ENCODE measurements around the gene ITGAE.

ITGAE gene

DNA sequence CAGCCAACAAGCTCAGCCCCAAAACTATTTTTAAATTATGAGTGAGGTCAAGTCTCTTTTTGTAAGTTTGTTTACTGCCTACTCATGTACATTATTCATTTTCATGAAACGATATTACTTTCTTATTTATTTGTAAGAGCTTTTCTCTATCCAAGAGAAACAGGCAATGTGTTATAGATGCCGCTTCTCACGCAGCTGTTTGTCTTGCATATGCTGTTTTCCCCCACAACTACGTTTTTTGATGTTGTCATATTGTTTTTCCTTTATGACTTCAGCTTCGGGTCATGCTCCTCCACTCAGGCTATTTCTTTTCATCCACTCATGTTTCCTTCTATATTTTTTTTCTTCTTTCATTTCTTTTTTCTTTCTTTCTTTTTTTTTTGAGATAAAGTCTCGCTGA is 20.0 kb downstream of the ITGAE start:
- TF ChIP-seq TEAD4 (IDR thresholded peaks at IDR 0.05) = no peak
- TF ChIP-seq RAD21 (IDR thresholded peaks at IDR 0.05; ENCODE audit: low read depth) = no peak
- TF ChIP-seq, protein P1, sequence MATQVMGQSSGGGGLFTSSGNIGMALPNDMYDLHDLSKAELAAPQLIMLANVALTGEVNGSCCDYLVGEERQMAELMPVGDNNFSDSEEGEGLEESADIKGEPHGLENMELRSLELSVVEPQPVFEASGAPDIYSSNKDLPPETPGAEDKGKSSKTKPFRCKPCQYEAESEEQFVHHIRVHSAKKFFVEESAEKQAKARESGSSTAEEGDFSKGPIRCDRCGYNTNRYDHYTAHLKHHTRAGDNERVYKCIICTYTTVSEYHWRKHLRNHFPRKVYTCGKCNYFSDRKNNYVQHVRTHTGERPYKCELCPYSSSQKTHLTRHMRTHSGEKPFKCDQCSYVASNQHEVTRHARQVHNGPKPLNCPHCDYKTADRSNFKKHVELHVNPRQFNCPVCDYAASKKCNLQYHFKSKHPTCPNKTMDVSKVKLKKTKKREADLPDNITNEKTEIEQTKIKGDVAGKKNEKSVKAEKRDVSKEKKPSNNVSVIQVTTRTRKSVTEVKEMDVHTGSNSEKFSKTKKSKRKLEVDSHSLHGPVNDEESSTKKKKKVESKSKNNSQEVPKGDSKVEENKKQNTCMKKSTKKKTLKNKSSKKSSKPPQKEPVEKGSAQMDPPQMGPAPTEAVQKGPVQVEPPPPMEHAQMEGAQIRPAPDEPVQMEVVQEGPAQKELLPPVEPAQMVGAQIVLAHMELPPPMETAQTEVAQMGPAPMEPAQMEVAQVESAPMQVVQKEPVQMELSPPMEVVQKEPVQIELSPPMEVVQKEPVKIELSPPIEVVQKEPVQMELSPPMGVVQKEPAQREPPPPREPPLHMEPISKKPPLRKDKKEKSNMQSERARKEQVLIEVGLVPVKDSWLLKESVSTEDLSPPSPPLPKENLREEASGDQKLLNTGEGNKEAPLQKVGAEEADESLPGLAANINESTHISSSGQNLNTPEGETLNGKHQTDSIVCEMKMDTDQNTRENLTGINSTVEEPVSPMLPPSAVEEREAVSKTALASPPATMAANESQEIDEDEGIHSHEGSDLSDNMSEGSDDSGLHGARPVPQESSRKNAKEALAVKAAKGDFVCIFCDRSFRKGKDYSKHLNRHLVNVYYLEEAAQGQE (IDR thresholded peaks at IDR 0.05; ENCODE audit: low read depth) = no peak
- no peak for TF ChIP-seq EP300 (IDR thresholded peaks at IDR 0.05; ENCODE audit: borderline replicate concordance)
- no peak for TF ChIP-seq FOXM1 (IDR thresholded peaks at IDR 0.05; ENCODE audit: borderline replicate concordance, low read depth)
- TF ChIP-seq CREB1 (IDR thresholded peaks at IDR 0.05; ENCODE audit: low read depth) = no peak
- TF ChIP-seq NFIC (IDR thresholded peaks at IDR 0.05) = no peak
- TF ChIP-seq YY1 (IDR thresholded peaks at IDR 0.05; ENCODE audit: low read depth) = no peak
- TF ChIP-seq TCF12 (IDR thresholded peaks at IDR 0.05; ENCODE audit: low read depth) = no peak
- TF ChIP-seq, protein P2, sequence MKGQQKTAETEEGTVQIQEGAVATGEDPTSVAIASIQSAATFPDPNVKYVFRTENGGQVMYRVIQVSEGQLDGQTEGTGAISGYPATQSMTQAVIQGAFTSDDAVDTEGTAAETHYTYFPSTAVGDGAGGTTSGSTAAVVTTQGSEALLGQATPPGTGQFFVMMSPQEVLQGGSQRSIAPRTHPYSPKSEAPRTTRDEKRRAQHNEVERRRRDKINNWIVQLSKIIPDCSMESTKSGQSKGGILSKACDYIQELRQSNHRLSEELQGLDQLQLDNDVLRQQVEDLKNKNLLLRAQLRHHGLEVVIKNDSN (IDR thresholded peaks at IDR 0.05) = no peak
- TF ChIP-seq EGR1 (IDR thresholded peaks at IDR 0.05) = no peak
- TF ChIP-seq CEBPB (IDR thresholded peaks at IDR 0.05) = no peak
- TF ChIP-seq ZBTB7A (IDR thresholded peaks at IDR 0.05; ENCODE audit: low read depth) = no peak

DNA sequence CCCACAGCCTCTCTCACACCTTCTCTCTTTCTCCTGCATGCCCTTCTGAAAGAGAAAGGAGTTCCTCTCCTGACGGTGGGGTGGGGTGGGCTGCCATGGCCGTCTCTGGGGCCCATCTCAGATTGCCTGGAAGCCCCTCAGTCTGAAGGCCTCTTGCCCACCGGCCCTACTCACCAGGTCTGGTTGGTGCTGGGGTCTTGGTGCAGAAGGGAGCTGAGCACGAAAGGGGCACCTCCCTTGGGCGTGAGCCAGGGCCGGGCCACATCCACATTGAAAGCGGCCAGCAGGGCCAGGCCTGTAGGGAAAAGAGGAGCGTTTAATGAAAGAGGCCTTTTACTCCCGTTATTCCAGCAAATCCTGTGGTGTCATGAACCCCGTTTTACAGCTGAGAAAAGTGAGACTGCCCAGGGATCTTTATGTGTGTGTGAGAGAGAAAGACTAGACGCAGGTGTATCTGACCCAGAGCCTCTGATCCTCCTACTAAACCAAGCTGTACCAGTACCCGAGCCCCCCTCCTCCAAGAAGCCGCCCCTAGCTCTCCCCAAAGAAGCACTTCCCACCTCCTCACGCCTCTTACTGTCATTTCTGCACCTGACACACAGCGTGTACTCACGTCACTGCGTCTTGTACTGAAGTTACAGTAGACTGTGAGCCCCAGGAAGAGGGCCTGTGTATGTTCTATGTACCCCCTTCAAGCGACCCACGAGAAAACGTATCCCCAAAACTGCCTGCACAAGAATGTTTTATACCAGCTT is 23.4 kb downstream of the ITGAE start:
- TF ChIP-seq FOXM1 (IDR thresholded peaks at IDR 0.05; ENCODE audit: borderline replicate concordance, low read depth) (no peak), RAD21 (IDR thresholded peaks at IDR 0.05; ENCODE audit: low read depth) (no peak)
- TF ChIP-seq, protein P2 (IDR thresholded peaks at IDR 0.05) = no peak

DNA sequence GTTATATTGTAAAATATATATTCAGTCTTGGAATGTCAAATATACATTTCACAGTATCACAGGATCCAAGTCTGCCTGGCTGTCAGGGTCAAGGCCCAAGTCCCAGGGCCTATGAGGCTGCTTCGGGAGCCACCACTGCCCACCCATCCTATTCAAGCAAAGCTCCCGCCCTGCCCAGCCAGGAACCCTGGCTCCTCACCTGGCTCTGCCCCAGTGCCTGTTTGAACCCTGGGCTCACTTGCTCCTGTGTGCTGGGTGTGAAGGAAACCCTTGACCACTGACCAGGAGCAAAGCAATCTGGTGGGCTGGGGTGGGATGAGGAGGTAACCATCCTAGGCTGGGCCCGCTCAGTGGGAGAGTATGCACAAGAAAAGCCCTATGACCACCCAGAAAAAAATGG is 27.0 kb downstream of the ITGAE start:
- TF ChIP-seq CREB1 (IDR thresholded peaks at IDR 0.05; ENCODE audit: low read depth) (no peak), ZBTB7A (IDR thresholded peaks at IDR 0.05; ENCODE audit: low read depth) (no peak), CEBPB (IDR thresholded peaks at IDR 0.05) (no peak), EP300 (IDR thresholded peaks at IDR 0.05; ENCODE audit: borderline replicate concordance) (no peak)

DNA sequence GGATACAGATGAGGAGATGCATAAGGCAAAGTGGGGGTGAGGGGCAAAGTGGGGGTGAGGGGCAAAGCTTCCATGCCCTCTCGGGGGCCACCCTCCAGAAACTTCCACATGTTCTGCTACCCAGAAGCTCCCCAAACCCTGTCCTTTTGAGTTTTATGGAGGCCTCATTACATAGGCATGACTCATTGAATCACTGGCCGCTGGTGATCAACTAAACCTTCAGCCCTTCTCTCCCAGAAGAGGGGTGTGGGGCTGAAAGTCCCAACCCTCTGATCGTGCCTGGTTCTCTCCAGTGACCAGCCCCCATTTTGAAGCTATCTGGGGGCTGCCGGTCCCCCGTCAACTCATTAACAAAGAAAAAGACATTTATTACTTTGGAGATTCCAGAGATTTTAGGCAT is 27.5 kb downstream of the ITGAE start:
- no peak for TF ChIP-seq ZBTB7A (IDR thresholded peaks at IDR 0.05; ENCODE audit: low read depth)
- no peak for TF ChIP-seq NFIC (IDR thresholded peaks at IDR 0.05)
- TF ChIP-seq RAD21 (IDR thresholded peaks at IDR 0.05; ENCODE audit: low read depth) = no peak

DNA sequence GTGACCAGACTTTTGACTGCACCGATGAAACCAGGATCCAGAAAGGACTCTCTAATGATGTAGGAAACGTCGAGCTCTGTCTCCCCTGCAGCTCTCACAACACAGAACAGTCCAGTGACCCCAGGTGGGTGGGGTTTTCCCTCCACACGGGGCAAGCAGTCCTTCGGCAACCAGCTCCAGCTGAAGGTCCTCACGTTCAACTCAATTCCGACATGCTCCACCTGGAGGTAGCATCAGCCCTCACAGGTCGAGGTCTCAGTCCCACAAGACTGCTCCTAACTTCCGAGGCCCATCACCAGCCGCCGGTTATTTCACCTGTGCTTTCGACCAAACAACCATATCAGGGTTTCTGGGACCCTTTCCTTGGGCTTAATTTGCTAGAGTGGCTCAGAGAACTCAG is 28.2 kb downstream of the ITGAE start:
- TF ChIP-seq YY1 (IDR thresholded peaks at IDR 0.05; ENCODE audit: low read depth) (no peak), TAF1 (IDR thresholded peaks at IDR 0.05; ENCODE audit: low read depth) (no peak), RAD21 (IDR thresholded peaks at IDR 0.05; ENCODE audit: low read depth) (no peak), NFIC (IDR thresholded peaks at IDR 0.05) (no peak), EP300 (IDR thresholded peaks at IDR 0.05; ENCODE audit: borderline replicate concordance) (no peak), EGR1 (IDR thresholded peaks at IDR 0.05) (no peak), TCF12 (IDR thresholded peaks at IDR 0.05; ENCODE audit: low read depth) (no peak), FOXM1 (IDR thresholded peaks at IDR 0.05; ENCODE audit: borderline replicate concordance, low read depth) (no peak), CEBPB (IDR thresholded peaks at IDR 0.05) (no peak), CREB1 (IDR thresholded peaks at IDR 0.05; ENCODE audit: low read depth) (no peak), TEAD4 (IDR thresholded peaks at IDR 0.05) (no peak)
- TF ChIP-seq, protein P3, sequence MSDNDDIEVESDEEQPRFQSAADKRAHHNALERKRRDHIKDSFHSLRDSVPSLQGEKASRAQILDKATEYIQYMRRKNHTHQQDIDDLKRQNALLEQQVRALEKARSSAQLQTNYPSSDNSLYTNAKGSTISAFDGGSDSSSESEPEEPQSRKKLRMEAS (IDR thresholded peaks at IDR 0.05) = no peak
- TF ChIP-seq, protein P1 (IDR thresholded peaks at IDR 0.05; ENCODE audit: low read depth) = no peak
- TF ChIP-seq, protein P2 (IDR thresholded peaks at IDR 0.05) = no peak

DNA sequence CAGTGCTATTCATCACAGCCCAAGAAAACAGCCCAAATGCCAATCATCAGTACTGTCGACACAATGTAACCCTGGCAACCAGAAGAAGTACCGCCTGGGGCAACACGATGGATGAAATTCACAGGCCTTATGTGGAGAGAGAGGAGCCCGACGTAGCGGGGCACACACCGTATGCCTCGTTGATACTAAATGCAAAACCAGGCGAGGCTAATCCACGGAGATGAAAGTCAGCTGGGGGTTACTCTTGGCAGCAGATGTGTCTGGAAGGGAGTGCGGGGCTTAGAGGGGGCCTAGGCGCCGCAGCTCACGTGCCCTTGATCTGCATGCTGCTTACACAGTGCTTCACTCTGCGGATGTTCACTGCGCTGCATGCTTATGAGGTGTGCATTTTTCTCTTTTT is 29.8 kb downstream of the ITGAE start:
- TF ChIP-seq TAF1 (IDR thresholded peaks at IDR 0.05; ENCODE audit: low read depth) = no peak
- no peak for TF ChIP-seq FOXM1 (IDR thresholded peaks at IDR 0.05; ENCODE audit: borderline replicate concordance, low read depth)
- no peak for TF ChIP-seq NFIC (IDR thresholded peaks at IDR 0.05)
- TF ChIP-seq TCF12 (IDR thresholded peaks at IDR 0.05; ENCODE audit: low read depth) = no peak
- no peak for TF ChIP-seq EGR1 (IDR thresholded peaks at IDR 0.05)
- TF ChIP-seq CEBPB (IDR thresholded peaks at IDR 0.05) = no peak
- TF ChIP-seq YY1 (IDR thresholded peaks at IDR 0.05; ENCODE audit: low read depth) = no peak
- TF ChIP-seq, protein P3 (IDR thresholded peaks at IDR 0.05) = no peak
- no peak for TF ChIP-seq RAD21 (IDR thresholded peaks at IDR 0.05; ENCODE audit: low read depth)

All from Ishikawa (cell line).